SJCRH30 (cell line): ENCODE results near the gene CRTC3. TPM values are rescaled to one million over a fixed set of nuclear protein-coding genes. Genes with fewer than 3 reads are reported as not detected.

Experiments used
- DNase-seq, 2 experiments: peaks; one replicate each; pipeline ENCODE4 v3.0.0-alpha.2; 2015 to 2020
- H3K27ac ChIP-seq: fragments of 250-450 bp; sonication (Bioruptor Pico); 2 replicates; pipeline ENCODE4 v1.5.1; 2020; ENCODE audit warnings: mild to moderate bottlenecking, moderate library complexity
- H3K27me3 ChIP-seq: fragments of 250-450 bp; sonication (Bioruptor Pico); 2 replicates; pipeline ENCODE4 v1.5.1; 2020; ENCODE audit warnings: mild to moderate bottlenecking, moderate library complexity
- H3K36me3 ChIP-seq: fragments of 250-450 bp; sonication (Bioruptor Pico); 2 replicates; pipeline ENCODE4 v1.5.1; 2020; ENCODE audit warnings: mild to moderate bottlenecking, moderate library complexity
- H3K4me1 ChIP-seq: fragments of 250-450 bp; sonication (Bioruptor Pico); 2 replicates; pipeline ENCODE4 v1.5.1; 2020; ENCODE audit warnings: mild to moderate bottlenecking, moderate library complexity
- H3K4me3 ChIP-seq: fragments of 250-450 bp; sonication (Bioruptor Pico); 2 replicates; pipeline ENCODE4 v1.5.1; 2020; ENCODE audit warnings: mild to moderate bottlenecking, moderate library complexity
- H3K9me3 ChIP-seq: fragments of 250-450 bp; sonication (Bioruptor Pico); replicated peaks from 2 replicates; pipeline ENCODE4 v1.5.1; 2020; ENCODE audit warnings: mild to moderate bottlenecking, moderate library complexity
- total RNA-seq: library from RNA; depleted of rRNA; stranded (reverse); fragments of >200 nt; shearing (Covaris generic); gene quantifications from 2 replicates; pipeline ENCODE4 v1.2.3, GENCODE V29; 2014

Gene CRTC3
- total RNA-seq, 1 experiment from 2014 or later, result 15.5 TPM

- no peak overlapping the region for H3K4me3 ChIP-seq
- H3K27me3 ChIP-seq, result no peaks in the 10 kb centered on the region
- DNase-seq, result no peak
- no peaks in the 10 kb centered on the region for H3K36me3 ChIP-seq
- no peaks in the 10 kb centered on the region for H3K9me3 ChIP-seq
- H3K27ac ChIP-seq, result no peak overlapping the region
- H3K4me1 ChIP-seq, result no peaks in the 10 kb centered on the region
Observed at GRCh38 chr15:90585863-90586262, 56.1 kb downstream of the CRTC3 start.

GRCh38 chr15:90586948-90587347 is 57.2 kb downstream of the CRTC3 start:
- Histone ChIP-seq H3K9me3 (no peaks in the 10 kb centered on the region), H3K36me3 (no peaks in the 10 kb centered on the region)
- no peak for DNase-seq

GRCh38 chr15:90588427-90588826 is 58.7 kb downstream of the CRTC3 start:
- H3K27ac ChIP-seq, result no peak overlapping the region
- H3K4me3 ChIP-seq, result no peak overlapping the region
- H3K27me3 ChIP-seq, result no peaks in the 10 kb centered on the region
- peak in 1 of 2 experiments; percentile 27 for DNase-seq
- H3K4me1 ChIP-seq, result no peaks in the 10 kb centered on the region
- no peaks in the 10 kb centered on the region for H3K9me3 ChIP-seq
- no peaks in the 10 kb centered on the region for H3K36me3 ChIP-seq

More at GRCh38 chr15:90586948-90587347, 57.2 kb downstream of the CRTC3 start:
- Histone ChIP-seq H3K27ac (no peak overlapping the region), H3K4me3 (no peak overlapping the region), H3K27me3 (no peaks in the 10 kb centered on the region), H3K4me1 (no peaks in the 10 kb centered on the region)

- Histone ChIP-seq H3K9me3 (no peaks in the 10 kb centered on the region), H3K4me3 (no peak overlapping the region), H3K27me3 (no peaks in the 10 kb centered on the region), H3K27ac (no peak overlapping the region), H3K4me1 (no peaks in the 10 kb centered on the region), H3K36me3 (no peaks in the 10 kb centered on the region)
- no peak for DNase-seq
Observed at GRCh38 chr15:90591524-90591923, 61.8 kb downstream of the CRTC3 start.

- Histone ChIP-seq H3K36me3 (no peaks in the 10 kb centered on the region), H3K27ac (no peak overlapping the region), H3K9me3 (no peaks in the 10 kb centered on the region), H3K27me3 (no peaks in the 10 kb centered on the region), H3K4me1 (no peaks in the 10 kb centered on the region), H3K4me3 (no peak overlapping the region)
- DNase-seq, result no peak
Observed at GRCh38 chr15:90592131-90592881, 62.6 kb downstream of the CRTC3 start.

- Histone ChIP-seq H3K27ac (no peak overlapping the region), H3K4me3 (no peak overlapping the region), H3K4me1 (no peaks in the 10 kb centered on the region), H3K36me3 (no peaks in the 10 kb centered on the region), H3K27me3 (no peaks in the 10 kb centered on the region), H3K9me3 (no peaks in the 10 kb centered on the region)
- no peak for DNase-seq
Observed at GRCh38 chr15:90593499-90594158, 63.9 kb downstream of the CRTC3 start.

- H3K27ac ChIP-seq, result no peak overlapping the region
- H3K4me3 ChIP-seq, result no peak overlapping the region
- H3K9me3 ChIP-seq, result no peaks in the 10 kb centered on the region
- no peaks in the 10 kb centered on the region for H3K4me1 ChIP-seq
- H3K36me3 ChIP-seq, result no peaks in the 10 kb centered on the region
- H3K27me3 ChIP-seq, result no peaks in the 10 kb centered on the region
- no peak for DNase-seq
Observed at GRCh38 chr15:90594301-90594738, 64.6 kb downstream of the CRTC3 start.

- no peaks in the 10 kb centered on the region for H3K4me1 ChIP-seq
- no peak overlapping the region for H3K4me3 ChIP-seq
- no peaks in the 10 kb centered on the region for H3K27me3 ChIP-seq
- H3K9me3 ChIP-seq, result no peaks in the 10 kb centered on the region
- DNase-seq, result no peak
- H3K27ac ChIP-seq, result no peak overlapping the region
- H3K36me3 ChIP-seq, result no peaks in the 10 kb centered on the region
Observed at GRCh38 chr15:90595763-90596155, 66.0 kb downstream of the CRTC3 start.

GRCh38 chr15:90596943-90597342 is 67.2 kb downstream of the CRTC3 start:
- no peak overlapping the region for H3K4me3 ChIP-seq
- no peak overlapping the region for H3K27ac ChIP-seq
- no peaks in the 10 kb centered on the region for H3K4me1 ChIP-seq
- no peaks in the 10 kb centered on the region for H3K27me3 ChIP-seq
- no peaks in the 10 kb centered on the region for H3K9me3 ChIP-seq
- no peaks in the 10 kb centered on the region for H3K36me3 ChIP-seq
- DNase-seq, result no peak

GRCh38 chr15:90597577-90597976 is 67.9 kb downstream of the CRTC3 start:
- no peak for DNase-seq
- no peaks in the 10 kb centered on the region for H3K4me1 ChIP-seq
- no peaks in the 10 kb centered on the region for H3K36me3 ChIP-seq
- no peaks in the 10 kb centered on the region for H3K9me3 ChIP-seq
- no peaks in the 10 kb centered on the region for H3K27me3 ChIP-seq
- no peak overlapping the region for H3K4me3 ChIP-seq
- no peak overlapping the region for H3K27ac ChIP-seq

- no peak for DNase-seq
- no peaks in the 10 kb centered on the region for H3K9me3 ChIP-seq
- no peaks in the 10 kb centered on the region for H3K36me3 ChIP-seq
- no peak overlapping the region for H3K4me3 ChIP-seq
- H3K27me3 ChIP-seq, result no peaks in the 10 kb centered on the region
- no peak overlapping the region for H3K27ac ChIP-seq
- H3K4me1 ChIP-seq, result no peaks in the 10 kb centered on the region
Observed at GRCh38 chr15:90598031-90598577, 68.4 kb downstream of the CRTC3 start.

- H3K4me3 ChIP-seq, result no peak overlapping the region
- no peaks in the 10 kb centered on the region for H3K9me3 ChIP-seq
- no peak overlapping the region for H3K27ac ChIP-seq
- H3K4me1 ChIP-seq, result no peaks in the 10 kb centered on the region
- no peak for DNase-seq
- H3K27me3 ChIP-seq, result no peaks in the 10 kb centered on the region
- no peaks in the 10 kb centered on the region for H3K36me3 ChIP-seq
Observed at GRCh38 chr15:90598679-90599078, 69.0 kb downstream of the CRTC3 start.

- DNase-seq, result no peak
- Histone ChIP-seq H3K4me3 (no peak overlapping the region), H3K9me3 (no peaks in the 10 kb centered on the region), H3K27ac (no peak overlapping the region), H3K36me3 (no peaks in the 10 kb centered on the region), H3K4me1 (no peaks in the 10 kb centered on the region), H3K27me3 (no peaks in the 10 kb centered on the region)
Observed at GRCh38 chr15:90599116-90599515, 69.4 kb downstream of the CRTC3 start.

- no peaks in the 10 kb centered on the region for H3K9me3 ChIP-seq
- no peaks in the 10 kb centered on the region for H3K36me3 ChIP-seq
- H3K4me1 ChIP-seq, result no peaks in the 10 kb centered on the region
- H3K27ac ChIP-seq, result no peak overlapping the region
- no peak for DNase-seq
- H3K27me3 ChIP-seq, result no peaks in the 10 kb centered on the region
- H3K4me3 ChIP-seq, result no peak overlapping the region
Observed at GRCh38 chr15:90599644-90600043, 69.9 kb downstream of the CRTC3 start.

- no peak overlapping the region for H3K4me3 ChIP-seq
- DNase-seq, result no peak
- no peaks in the 10 kb centered on the region for H3K9me3 ChIP-seq
- H3K27me3 ChIP-seq, result no peaks in the 10 kb centered on the region
- no peak overlapping the region for H3K27ac ChIP-seq
- H3K4me1 ChIP-seq, result no peaks in the 10 kb centered on the region
- H3K36me3 ChIP-seq, result no peaks in the 10 kb centered on the region
Observed at GRCh38 chr15:90600954-90601353, 71.2 kb downstream of the CRTC3 start.
